UCSD-AML1 (cell line): ENCODE data around the gene CBX5.
"Not testable (repeated sequence)": the region's sequence is repeated elsewhere in the genome, so short reads cannot be mapped to it uniquely, and the experiment has no call there.

Experiments used
- DNase-seq: peaks from one replicate; lab custom pipeline; 2025; ENCODE audit not compliant: unreplicated experiment; lab: John Stamatoyannopoulos, UW

CBX5 gene

GRCh38 chr12:54228471-54228870 lies 51.5 kb downstream of the CBX5 start:
- DNase-seq: no peak

DNA sequence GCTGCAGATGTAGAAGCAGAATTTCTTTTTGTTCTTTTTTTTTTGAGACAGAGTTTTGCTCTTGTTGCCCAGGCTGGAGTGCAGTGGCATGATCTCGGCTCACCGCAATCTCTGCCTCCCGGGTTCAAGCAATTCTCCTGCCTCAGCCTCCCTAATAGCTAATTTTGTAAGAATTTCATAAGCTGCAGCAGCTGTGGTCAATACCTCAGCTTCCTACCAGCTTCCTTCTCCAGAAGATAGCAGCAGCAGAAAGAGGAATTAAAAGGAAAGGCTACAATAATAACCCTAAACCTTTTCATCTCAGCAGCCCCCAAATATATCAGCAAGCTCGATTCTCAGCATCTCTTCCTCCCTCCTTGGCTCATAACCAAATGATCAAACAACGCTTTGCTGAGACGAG lies 52.0 kb downstream of the CBX5 start:
- DNase-seq: not testable (repeated sequence)

- DNase-seq: no peak
Measured at GRCh38 chr12:54227376-54227775, 52.5 kb downstream of the CBX5 start.

DNA sequence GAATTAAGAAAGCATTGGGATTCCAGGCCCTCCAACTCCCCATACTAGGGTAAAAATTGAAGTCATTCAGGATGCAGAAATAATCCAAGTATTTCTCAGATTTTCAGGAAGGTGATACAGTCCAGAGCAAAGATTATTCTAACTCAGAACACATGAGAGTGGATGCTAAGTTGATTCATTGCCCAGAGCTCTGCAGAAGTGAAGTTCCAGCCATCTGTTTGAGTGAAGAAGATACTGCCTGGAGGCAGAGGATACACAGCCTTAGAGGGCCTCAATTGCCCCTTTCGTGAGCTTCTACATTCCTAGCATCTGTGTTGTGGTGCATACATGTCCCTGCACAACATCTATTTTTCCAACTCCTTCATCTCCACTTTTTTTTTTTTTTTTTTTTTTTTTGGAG lies 54.3 kb downstream of the CBX5 start:
- DNase-seq: no peak

DNA sequence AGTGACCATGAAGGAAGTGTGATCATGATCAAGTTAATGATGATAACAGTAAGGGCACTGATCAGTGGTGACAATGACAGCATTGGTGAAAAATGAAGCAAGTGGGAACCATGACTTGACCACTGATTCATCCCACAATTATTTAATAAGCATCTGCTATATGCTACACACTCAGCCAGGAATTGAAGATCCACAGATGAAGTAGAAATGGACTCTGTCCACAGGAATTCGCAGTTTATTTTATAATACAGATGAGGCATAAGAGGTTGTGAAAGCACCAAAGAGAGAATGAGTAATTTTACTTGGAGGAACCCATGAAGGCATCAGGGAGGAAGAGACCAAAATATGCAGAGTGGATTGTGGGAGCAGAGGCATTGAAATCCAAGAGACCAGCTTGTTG lies 57.3 kb downstream of the CBX5 start:
- no peak for DNase-seq

DNA sequence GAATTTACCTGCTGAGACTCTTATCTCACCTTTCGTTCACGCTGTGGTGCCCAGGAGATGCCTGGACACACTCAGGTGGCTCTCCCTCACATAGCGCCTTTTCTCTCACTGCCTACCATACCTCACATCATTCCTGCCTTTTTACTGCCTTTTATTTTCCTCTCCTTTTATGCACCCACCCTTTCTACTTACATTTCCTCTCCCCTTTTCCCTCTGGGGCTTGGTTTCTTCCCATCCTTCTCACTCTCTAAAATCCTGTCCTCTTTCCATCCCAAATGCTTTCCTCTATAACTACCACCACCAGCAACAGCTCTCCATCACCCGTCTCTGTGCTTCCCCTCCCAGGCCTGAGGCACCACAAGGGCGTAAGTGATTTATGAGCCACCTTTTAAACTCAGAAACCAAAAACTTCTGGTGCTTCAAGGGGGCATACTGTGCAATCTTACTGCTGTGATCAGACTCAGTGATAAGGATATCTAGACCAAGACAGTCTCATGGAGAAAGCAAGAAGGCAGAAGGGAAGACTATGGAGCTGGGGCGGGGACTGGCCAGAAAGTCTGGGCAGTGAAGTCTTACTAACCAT lies 58.4 kb downstream of the CBX5 start:
- DNase-seq: no peak

- DNase-seq: no peak
Measured at GRCh38 chr12:54220567-54220966, 59.4 kb downstream of the CBX5 start.

- peak; percentile 64 for DNase-seq
Measured at GRCh38 chr12:54220092-54220557, 59.8 kb downstream of the CBX5 start.

DNA sequence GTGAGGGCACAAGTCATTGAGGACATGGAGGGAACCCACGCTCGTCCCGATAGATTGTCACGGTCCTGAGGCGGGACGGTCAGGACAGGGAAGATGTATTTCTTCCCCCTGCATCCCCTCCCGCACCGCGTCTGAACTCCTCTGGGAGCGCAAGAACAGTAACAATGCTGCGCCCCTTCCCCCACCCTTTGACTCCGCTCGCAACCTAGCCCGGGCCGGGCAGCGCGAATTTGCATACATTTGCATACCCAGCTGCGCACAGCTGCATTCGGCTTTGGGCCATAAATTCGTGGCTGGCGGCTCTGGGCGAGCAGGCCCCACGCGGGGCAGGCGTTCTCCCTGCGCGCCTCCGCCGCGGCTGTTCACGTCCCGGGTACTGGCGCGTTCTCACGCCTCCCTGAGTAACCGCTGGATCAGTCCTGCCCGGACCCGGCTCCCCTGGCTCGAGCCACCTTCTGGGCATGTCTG lies 62.1 kb downstream of the CBX5 start:
- no peak for DNase-seq

- peak; percentile 81 for DNase-seq
Measured at GRCh38 chr12:54216797-54217661, 62.9 kb downstream of the CBX5 start.

- DNase-seq: no peak
Measured at GRCh38 chr12:54215989-54216796, 63.7 kb downstream of the CBX5 start.

GRCh38 chr12:54214553-54215406 lies 65.1 kb downstream of the CBX5 start:
- DNase-seq: peak; percentile 88

GRCh38 chr12:54213079-54213478 lies 66.8 kb downstream of the CBX5 start:
- no peak for DNase-seq

GRCh38 chr12:54211920-54212319 lies 68.0 kb downstream of the CBX5 start:
- no peak for DNase-seq

- no peak for DNase-seq
Measured at GRCh38 chr12:54210400-54210790, 69.5 kb downstream of the CBX5 start.

DNA sequence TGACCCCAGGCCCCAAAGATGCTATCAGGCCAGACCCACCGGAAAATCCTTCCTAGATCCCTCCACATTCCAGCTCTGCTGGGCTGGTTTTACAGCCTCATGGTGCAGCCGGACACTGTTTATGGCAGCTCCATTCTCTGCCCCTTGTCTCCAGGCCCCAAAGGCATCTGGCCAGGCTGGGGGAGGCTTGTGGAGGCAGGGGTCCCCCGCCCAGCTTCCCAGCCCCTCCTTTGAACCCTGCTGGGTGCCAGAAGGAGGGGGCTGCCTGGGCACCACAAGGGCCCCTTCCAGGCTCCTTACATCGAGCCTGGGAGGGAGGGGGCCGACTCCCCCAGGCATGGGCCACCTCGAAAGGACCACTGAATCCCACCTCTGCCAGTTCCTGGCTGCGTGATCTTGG lies 71.3 kb downstream of the CBX5 start:
- no peak for DNase-seq

DNA sequence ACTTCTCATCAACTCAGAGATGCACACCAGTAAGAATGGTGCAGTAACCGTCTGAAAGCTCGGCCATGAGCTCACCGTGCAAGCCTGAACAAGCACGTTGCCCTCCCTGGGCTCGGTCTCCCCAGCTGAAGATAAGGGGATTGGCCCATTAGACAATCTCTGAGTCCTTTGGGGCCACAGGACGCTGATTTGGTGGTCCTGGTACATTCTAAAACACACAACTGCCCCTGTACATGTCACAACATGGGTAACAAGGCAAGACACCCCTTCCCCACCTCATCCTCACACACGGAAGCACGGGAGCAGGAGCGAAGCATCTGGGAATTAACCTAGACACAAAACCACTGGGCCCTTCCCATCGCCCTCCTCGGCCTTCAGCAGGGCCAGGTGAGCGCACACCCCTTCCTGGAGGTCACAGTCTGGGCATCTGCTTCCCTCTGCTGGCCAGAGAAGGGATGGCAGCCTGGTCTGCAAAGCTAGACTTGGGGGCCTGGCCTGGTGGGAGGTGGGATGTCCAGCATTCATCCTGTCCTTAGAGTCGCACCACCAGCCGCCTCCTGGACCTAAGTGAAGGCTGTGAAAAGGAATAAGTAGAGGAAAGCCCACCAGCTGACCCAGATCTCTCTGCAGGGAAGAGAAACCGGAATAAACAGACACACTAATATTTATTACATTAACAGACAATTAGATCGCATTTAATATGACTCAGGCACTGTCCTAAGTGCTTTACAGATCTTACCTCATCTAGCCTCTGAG lies 72.2 kb downstream of the CBX5 start:
- DNase-seq: peak; percentile 57

GRCh38 chr12:54206791-54207190 lies 73.1 kb downstream of the CBX5 start:
- DNase-seq: no peak

DNA sequence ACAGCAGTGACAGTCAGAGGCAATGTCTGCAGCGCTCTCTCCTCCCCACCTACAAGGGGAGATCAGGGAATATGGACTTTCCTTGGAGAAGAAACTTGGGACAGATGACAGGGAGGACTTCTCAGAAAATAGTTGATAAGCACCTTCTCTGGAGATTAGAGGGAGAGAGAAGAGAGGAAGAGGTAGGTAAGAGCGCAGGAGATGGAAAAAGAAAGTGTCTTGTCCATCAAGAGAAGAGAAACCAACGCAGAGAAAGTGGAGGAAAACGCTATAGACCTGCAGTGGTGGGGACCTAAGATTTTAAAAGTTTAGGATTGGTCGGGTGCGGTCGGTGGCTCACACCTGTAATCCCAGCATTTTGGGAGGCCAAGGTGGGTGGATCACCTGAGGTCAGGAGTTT lies 75.6 kb downstream of the CBX5 start:
- DNase-seq: no peak
